Lung (tissue), 12 donors: ENCODE results near the gene ADIG. TPM values are rescaled to one million over a fixed set of nuclear protein-coding genes. Genes with fewer than 3 reads are reported as not detected.

ENCODE experiments used
- ATAC-seq: fragments of 200-7000 bp; cut with Tn5 transposase; one replicate; pipeline ENCODE4 v1.9.1; 2020; ENCODE audit warnings: moderate number of reproducible peaks; ENCODE audit not compliant: insufficient read depth, low FRiP score
- DNase-seq, 3 donors: peaks; one replicate each; pipeline ENCODE4 v3.0.0-alpha.2; 2013 to 2017
- H3K27ac ChIP-seq, 2 donors: one replicate each; pipeline ENCODE4 v1.5.1; 2013; ENCODE audit warnings: mild to moderate bottlenecking in 2 of 2, moderate library complexity in 2 of 2, control low read depth in 1 of 2, inconsistent platforms in 1 of 2, low read depth in 1 of 2, low read length in 1 of 2
- H3K27me3 ChIP-seq, 3 donors: one replicate each; pipeline ENCODE4 v1.5.1; 2013; ENCODE audit warnings: low read length in 2 of 3; ENCODE audit not compliant: control insufficient read depth in 3 of 3, insufficient read depth in 3 of 3
- H3K36me3 ChIP-seq, 4 donors: one replicate each; pipeline ENCODE4 v1.5.1; 2013; ENCODE audit warnings: low read length in 4 of 4, mild to moderate bottlenecking in 1 of 4, moderate library complexity in 1 of 4; ENCODE audit not compliant: control insufficient read depth in 4 of 4, insufficient read depth in 4 of 4
- H3K4me1 ChIP-seq, 5 donors: one replicate each; pipeline ENCODE4 v1.5.1; 2013; ENCODE audit warnings: low read length in 5 of 5, mild to moderate bottlenecking in 2 of 5, moderate library complexity in 1 of 5; ENCODE audit not compliant: control insufficient read depth in 5 of 5, insufficient read depth in 5 of 5
- H3K4me3 ChIP-seq: one replicate; pipeline ENCODE4 v1.5.1; 2013; ENCODE audit warnings: mild to moderate bottlenecking, control low read depth, moderate library complexity
- H3K9ac ChIP-seq, 2 donors: one replicate each; pipeline ENCODE4 v1.5.1; 2013; ENCODE audit warnings: low read length in 2 of 2, control low read depth in 1 of 2; ENCODE audit not compliant: insufficient read depth in 1 of 2
- H3K9me3 ChIP-seq, 4 donors: one replicate each; pipeline ENCODE4 v1.5.1; 2013; ENCODE audit warnings: low read length in 3 of 4, mild to moderate bottlenecking in 1 of 4, moderate library complexity in 1 of 4; ENCODE audit not compliant: control insufficient read depth in 4 of 4, insufficient read depth in 3 of 4
- WGBS, 2 donors: extraction: QIAGEN DNeasy Blood & Tissue Kit; methylation state at CpG; one replicate each; pipeline ENCODE4 v1.1.7; 2013; 5-methylcytosine and 5-hydroxymethylcytosine counted together
- polyA plus RNA-seq, 2 donors: library from polyadenylated mRNA; stranded (reverse); fragments of 200-250 nt; gene quantifications; one replicate each; pipeline ENCODE4 v1.2.1, GENCODE V29; 2013
- total RNA-seq, 2 donors: library from RNA; depleted of rRNA in 1 of 2; stranded (reverse); fragments of >200 nt in 1 of 2; gene quantifications; one replicate each; pipeline ENCODE4 v1.2.1, GENCODE V29; 2014 to 2021
- TF ChIP-seq, protein P1 (sequence below): IDR thresholded peaks from 2 replicates; pipeline ENCODE4 v1.5.1; 2012; ENCODE audit warnings: mild to moderate bottlenecking; ENCODE audit errors: control extremely low read depth, extremely low read depth
- donor health status: control.
- donor health status: control.
- donor health status: Bipolar disorder and iron deficiency.
- donor health status: healthy.
- donor health status: DM: yes; HTN: yes; CAD: no.

The ADIG gene
- total and polyA plus RNA-seq, 4 donors: not detected

- H3K27ac ChIP-seq: no peak overlapping the region
- no peak overlapping the region for H3K9ac ChIP-seq
- H3K36me3 ChIP-seq: peaks cover 22 to 65% (median 35%) of the 10 kb centered on the region in 4 donors
- H3K27me3 ChIP-seq: no peaks in the 10 kb centered on the region
- DNase-seq (peak in 1 of 3 donors; percentile 7), ATAC-seq (no peak)
- H3K9me3 ChIP-seq: no peaks in the 10 kb centered on the region
- WGBS, 2 donors: 97 to 99% methylated on average over 3 of the region's 3 CpGs
- TF ChIP-seq, protein P1, sequence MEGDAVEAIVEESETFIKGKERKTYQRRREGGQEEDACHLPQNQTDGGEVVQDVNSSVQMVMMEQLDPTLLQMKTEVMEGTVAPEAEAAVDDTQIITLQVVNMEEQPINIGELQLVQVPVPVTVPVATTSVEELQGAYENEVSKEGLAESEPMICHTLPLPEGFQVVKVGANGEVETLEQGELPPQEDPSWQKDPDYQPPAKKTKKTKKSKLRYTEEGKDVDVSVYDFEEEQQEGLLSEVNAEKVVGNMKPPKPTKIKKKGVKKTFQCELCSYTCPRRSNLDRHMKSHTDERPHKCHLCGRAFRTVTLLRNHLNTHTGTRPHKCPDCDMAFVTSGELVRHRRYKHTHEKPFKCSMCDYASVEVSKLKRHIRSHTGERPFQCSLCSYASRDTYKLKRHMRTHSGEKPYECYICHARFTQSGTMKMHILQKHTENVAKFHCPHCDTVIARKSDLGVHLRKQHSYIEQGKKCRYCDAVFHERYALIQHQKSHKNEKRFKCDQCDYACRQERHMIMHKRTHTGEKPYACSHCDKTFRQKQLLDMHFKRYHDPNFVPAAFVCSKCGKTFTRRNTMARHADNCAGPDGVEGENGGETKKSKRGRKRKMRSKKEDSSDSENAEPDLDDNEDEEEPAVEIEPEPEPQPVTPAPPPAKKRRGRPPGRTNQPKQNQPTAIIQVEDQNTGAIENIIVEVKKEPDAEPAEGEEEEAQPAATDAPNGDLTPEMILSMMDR: no peak
- H3K4me3 ChIP-seq: no peak overlapping the region
- H3K4me1 ChIP-seq: no peaks in the 10 kb centered on the region
These were observed 33.5 kb upstream of the ADIG start for GRCh38 chr20:38547288-38548085.

DNA sequence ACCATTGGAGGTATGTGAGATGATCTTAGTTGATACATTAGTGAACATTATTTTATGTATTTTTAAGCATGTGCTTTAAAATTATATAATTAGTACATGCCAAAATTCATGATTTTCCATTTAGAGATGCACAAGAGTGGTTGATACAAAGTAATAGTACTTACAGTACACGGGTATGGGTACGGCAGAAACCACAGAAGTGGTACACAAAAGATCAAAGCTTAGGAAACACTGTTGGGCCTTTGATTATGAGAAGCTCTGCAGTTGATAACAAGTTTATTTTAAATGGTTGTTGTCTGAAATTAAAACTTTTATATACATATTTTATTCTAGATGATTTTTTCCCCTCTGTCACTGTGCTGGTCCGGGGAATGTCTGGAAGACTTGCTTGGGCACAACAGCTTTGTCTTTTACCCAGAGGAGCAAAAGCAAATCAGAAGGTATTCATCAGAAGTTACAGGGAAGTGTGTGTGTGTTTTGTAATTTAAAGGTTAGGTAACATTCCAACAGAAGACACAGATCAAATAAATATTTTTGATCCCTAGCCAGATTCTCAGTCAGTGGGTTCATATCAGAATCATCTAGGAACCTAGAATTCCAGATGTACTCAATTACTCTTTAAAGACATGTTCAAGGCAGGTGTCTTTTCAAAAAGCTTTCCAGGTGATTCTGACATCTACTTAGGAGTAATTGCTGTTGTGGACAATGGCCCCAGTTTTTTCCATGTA, 32.5 kb upstream of the ADIG start:
- WGBS, 2 donors: 84 to 93% methylated on average over 3 of the region's 3 CpGs

GRCh38 chr20:38550274-38550673, 30.7 kb upstream of the ADIG start:
- no peaks in the 10 kb centered on the region for H3K4me1 ChIP-seq
- H3K27ac ChIP-seq: no peak overlapping the region
- TF ChIP-seq, protein P1: no peak
- H3K4me3 ChIP-seq: no peak overlapping the region
- H3K36me3 ChIP-seq: peaks cover 28 to 69% (median 45%) of the 10 kb centered on the region in 4 donors
- DNase-seq (no peak), ATAC-seq (no peak)
- no peaks in the 10 kb centered on the region for H3K27me3 ChIP-seq
- WGBS, 2 donors: 97 to 98% methylated on average over 1 of the region's 1 CpG
- no peak overlapping the region for H3K9ac ChIP-seq
- no peaks in the 10 kb centered on the region for H3K9me3 ChIP-seq

More for the DNA sequence above, 32.5 kb upstream of the ADIG start:
- DNase-seq (no peak), ATAC-seq (no peak)
- H3K4me1 ChIP-seq: no peaks in the 10 kb centered on the region
- no peaks in the 10 kb centered on the region for H3K27me3 ChIP-seq
- no peak overlapping the region for H3K9ac ChIP-seq
- H3K9me3 ChIP-seq: no peaks in the 10 kb centered on the region
- H3K27ac ChIP-seq: no peak overlapping the region
- peaks cover 24 to 71% (median 39%) of the 10 kb centered on the region in 4 donors for H3K36me3 ChIP-seq
- H3K4me3 ChIP-seq: no peak overlapping the region
- TF ChIP-seq, protein P1: no peak
